H1 (cell line): ENCODE data around the gene TNRC6C. TPM values are rescaled to one million over a fixed set of nuclear protein-coding genes. Genes with fewer than 3 reads are reported as not detected.

Experiments
- CTCF ChIA-PET: fragments of 300-600 bp; sonication (Branson Sonifier 250); formaldehyde crosslinking; loops from one replicate; lab custom pipeline; 2021; ENCODE audit not compliant: partially characterized antibody; lab: Charles Lee
- POLR2A ChIA-PET: fragments of 300-600 bp; sonication (Branson Sonifier 250); formaldehyde crosslinking; loops from one replicate; lab custom pipeline; 2021; ENCODE audit warnings: inconsistent platforms; ENCODE audit not compliant: partially characterized antibody; lab: Charles Lee
- DNase-seq, 2 experiments: peaks; one replicate each; pipeline versions ENCODE4 v3.0.0 to v3.0.0-alpha.2; 2010 to 2022; ENCODE audit warnings: low spot score in 2 of 2, low read depth in 1 of 2, mixed read lengths in 1 of 2
- FAIRE-seq: peaks from 2 replicates; lab custom pipeline; 2011; peaks lifted over from hg19 to GRCh38; lab: Jason Lieb, UNC
- H2AFZ ChIP-seq: 2 replicates; pipeline ENCODE4 v1.8.1; 2012; ENCODE audit warnings: low read length, inconsistent platforms
- H2AK5ac ChIP-seq: 2 replicates; pipeline ENCODE4 v1.6.1; 2013; ENCODE audit warnings: low read depth, low read length
- H2BK120ac ChIP-seq: replicated peaks from 2 replicates; pipeline ENCODE3; 2013; ENCODE audit warnings: low read depth, low read length, inconsistent platforms
- H2BK12ac ChIP-seq: 2 replicates; pipeline ENCODE4 v1.6.1; 2013; ENCODE audit warnings: low read depth, low read length
- H2BK15ac ChIP-seq: 2 replicates; pipeline ENCODE4 v1.6.1; 2013; ENCODE audit warnings: low read length
- H2BK20ac ChIP-seq: 2 replicates; pipeline ENCODE4 v1.6.1; 2013; ENCODE audit warnings: low read length
- H2BK5ac ChIP-seq: 2 replicates; pipeline ENCODE4 v1.6.1; 2013; ENCODE audit warnings: low read depth, low read length
- H3K14ac ChIP-seq: 2 replicates; pipeline ENCODE4 v1.6.1; 2013; ENCODE audit warnings: inconsistent platforms; ENCODE audit not compliant: insufficient read length
- H3K18ac ChIP-seq: 2 replicates; pipeline ENCODE4 v1.6.1; 2013; ENCODE audit warnings: low read length; ENCODE audit errors: extremely low read depth
- H3K23ac ChIP-seq: 2 replicates; pipeline ENCODE4 v1.6.1; 2013; ENCODE audit warnings: inconsistent platforms; ENCODE audit not compliant: insufficient read length
- H3K23me2 ChIP-seq: 2 replicates; pipeline ENCODE4 v1.6.1; 2013; ENCODE audit warnings: low read depth, low read length
- H3K27ac ChIP-seq: 2 replicates; pipeline ENCODE4 v1.6.1; 2011; ENCODE audit warnings: low read depth, low read length, inconsistent platforms
- H3K27me3 ChIP-seq, 4 experiments: replicated peaks in 1 of 4; 1 replicate in 1 of 4; 2 replicates in 3 of 4; pipeline versions ENCODE4 v1.6.1 to v1.8.1; 2011 to 2013; ENCODE audit warnings: low read length in 3 of 4, mild to moderate bottlenecking in 3 of 4, inconsistent platforms in 2 of 4, mixed read lengths in 2 of 4, moderate library complexity in 1 of 4; ENCODE audit not compliant: control insufficient read depth in 3 of 4, insufficient read depth in 3 of 4; ENCODE audit errors: extremely low read depth in 1 of 4
- H3K36me3 ChIP-seq, 4 experiments: 2 replicates each; pipeline versions ENCODE4 v1.6.1 to v1.8.1; 2011 to 2013; ENCODE audit warnings: mild to moderate bottlenecking in 4 of 4, low read length in 3 of 4, moderate library complexity in 2 of 4, control low read depth in 1 of 4, inconsistent platforms in 1 of 4; ENCODE audit not compliant: insufficient read depth in 4 of 4, control insufficient read depth in 2 of 4
- H3K4ac ChIP-seq: replicated peaks from 2 replicates; pipeline ENCODE3; 2013; ENCODE audit warnings: low read length, low read depth, mixed read lengths, inconsistent platforms; ENCODE audit not compliant: insufficient read length
- H3K4me1 ChIP-seq, 4 experiments: replicated peaks in 1 of 4; 1 replicate in 1 of 4; 2 replicates in 3 of 4; pipeline versions ENCODE4 v1.6.1 to v1.8.1; 2011 to 2013; ENCODE audit warnings: low read length in 3 of 4, inconsistent platforms in 2 of 4, mixed read lengths in 1 of 4; ENCODE audit not compliant: insufficient read depth in 4 of 4, control insufficient read depth in 3 of 4
- H3K4me2 ChIP-seq, 2 experiments: 2 replicates each; pipeline versions ENCODE4 v1.6.1 to v1.8.1; 2011 to 2013; ENCODE audit warnings: low read depth in 2 of 2, low read length in 2 of 2, control low read depth in 1 of 2, inconsistent platforms in 1 of 2, mild to moderate bottlenecking in 1 of 2; ENCODE audit not compliant: insufficient read depth in 1 of 2
- H3K4me3 ChIP-seq, 4 experiments: fragments of 200-600, 300-600 bp in 1 of 4; sonication (generic), shearing (Covaris generic), sonication (Bioruptor Twin) in 1 of 4; 2 replicates each; pipeline versions ENCODE4 v1.5.1 to v1.8.1; 2011 to 2016; ENCODE audit warnings: low read length in 4 of 4, low read depth in 3 of 4, control low read depth in 2 of 4, inconsistent platforms in 2 of 4, mild to moderate bottlenecking in 2 of 4, mixed read lengths in 1 of 4, moderate library complexity in 1 of 4; ENCODE audit not compliant: insufficient read depth in 2 of 4; ENCODE audit errors: extremely low read depth in 1 of 4
- H3K56ac ChIP-seq: replicated peaks from 2 replicates; pipeline ENCODE3; 2013; ENCODE audit warnings: low read depth, mild to moderate bottlenecking, mixed read lengths, low read length, inconsistent platforms; ENCODE audit not compliant: insufficient read length
- H3K79me1 ChIP-seq: 2 replicates; pipeline ENCODE4 v1.6.1; 2013; ENCODE audit warnings: low read depth, low read length, control low read depth
- H3K79me2 ChIP-seq, 2 experiments: 2 replicates each; pipeline versions ENCODE4 v1.6.1 to v1.8.1; 2012 to 2013; ENCODE audit warnings: low read length in 2 of 2, mild to moderate bottlenecking in 2 of 2, inconsistent platforms in 1 of 2; ENCODE audit not compliant: insufficient read depth in 2 of 2, control insufficient read depth in 1 of 2
- H3K9ac ChIP-seq, 4 experiments: replicated peaks in 1 of 4; 1 replicate in 1 of 4; 2 replicates in 3 of 4; pipeline versions ENCODE4 v1.6.1 to v1.8.1; 2011 to 2013; ENCODE audit warnings: low read depth in 3 of 4, low read length in 3 of 4, control low read depth in 2 of 4, mild to moderate bottlenecking in 2 of 4, moderate library complexity in 2 of 4, inconsistent platforms in 1 of 4; ENCODE audit errors: extremely low read depth in 1 of 4
- H3K9me3 ChIP-seq, 2 experiments: 2 replicates each; pipeline versions ENCODE4 v1.6.1 to v1.8.1; 2012 to 2013; ENCODE audit warnings: mild to moderate bottlenecking in 2 of 2, moderate library complexity in 2 of 2, control low read depth in 1 of 2, inconsistent platforms in 1 of 2, low read depth in 1 of 2, low read length in 1 of 2, mixed read lengths in 1 of 2; ENCODE audit not compliant: insufficient read depth in 2 of 2
- H4K20me1 ChIP-seq, 2 experiments: replicated peaks in 1 of 2; 2 replicates each; pipeline versions ENCODE3 to v1.8.1; 2011 to 2013; ENCODE audit warnings: inconsistent platforms in 2 of 2, low read length in 2 of 2, mild to moderate bottlenecking in 1 of 2; ENCODE audit not compliant: insufficient read depth in 2 of 2, control insufficient read depth in 1 of 2
- H4K5ac ChIP-seq: 2 replicates; pipeline ENCODE4 v1.6.1; 2013; ENCODE audit warnings: low read length, low read depth, mixed read lengths, inconsistent platforms; ENCODE audit not compliant: insufficient read length
- H4K8ac ChIP-seq: 2 replicates; pipeline ENCODE4 v1.8.0; 2013; ENCODE audit warnings: mild to moderate bottlenecking, moderate library complexity, low read length, inconsistent platforms; ENCODE audit not compliant: insufficient read depth; ENCODE audit errors: extremely low read depth
- H4K91ac ChIP-seq: replicated peaks from 2 replicates; pipeline ENCODE3; 2013; ENCODE audit warnings: low read length, mixed read lengths, inconsistent platforms; ENCODE audit not compliant: insufficient read length
- SIX5 ChIP-seq: IDR thresholded peaks from 2 replicates; pipeline ENCODE4 v1.6.1; 2011; ENCODE audit warnings: mild to moderate bottlenecking, low read depth, low read length
- WGBS, 2 experiments: shearing (Covaris generic) in 1 of 2; methylation state at CpG; one replicate each; pipeline versions ENCODE4 v1.1.6 to v1.1.7; 2013 to 2015; ENCODE audit warnings: low lambda C conversion rate in 2 of 2, mixed read lengths in 2 of 2, inconsistent platforms in 1 of 2, low coverage in 1 of 2, missing lambda C conversion rate in 1 of 2; ENCODE audit not compliant: insufficient replicate concordance in 2 of 2, insufficient coverage in 1 of 2, insufficient read length in 1 of 2; ENCODE audit errors: extremely low coverage in 1 of 2, missing lambda C conversion rate in 1 of 2; 5-methylcytosine and 5-hydroxymethylcytosine counted together
- polyA plus RNA-seq, 7 experiments: library from polyadenylated mRNA; depleted of rRNA in 3 of 7; stranded (reverse) in 5 of 7; unstranded in 2 of 7; fragments of >200 nt in 5 of 7; fragments of 200-250 nt in 2 of 7; gene quantifications; 1 replicate in 5 of 7; 2 replicates in 1 of 7; 4 replicates in 1 of 7; pipeline versions ENCODE4 v1.2.1 to v1.2.3, GENCODE V29; 2011 to 2013; ENCODE audit warnings: missing spikeins in 2 of 7, mixed read lengths in 2 of 7
- total RNA-seq: library from RNA; stranded (reverse); fragmentation: NEBNext Ultra II Directional; extraction: Animal tissue kit (Norgen Biotek cat#: 25700); gene quantifications from 2 replicates; pipeline ENCODE4 v1.2.1, GENCODE V29; 2021
- TF ChIP-seq, protein P1 (sequence below), 3 experiments: IDR thresholded peaks; 1 replicate in 2 of 3; 2 replicates in 1 of 3; pipeline versions ENCODE4 v1.5.1 to v1.6.1; 2011; ENCODE audit warnings: low read length in 3 of 3, mild to moderate bottlenecking in 3 of 3, inconsistent platforms in 2 of 3, low read depth in 1 of 3, moderate library complexity in 1 of 3; ENCODE audit not compliant: insufficient read depth in 1 of 3; ENCODE audit errors: control extremely low read depth in 1 of 3

Gene TNRC6C
- total and polyA plus RNA-seq, 2 of the 8 experiments (the other 6 are each of a cell fraction or from before 2014, with no cell fraction given): 2.8 to 28.9 TPM

DNA sequence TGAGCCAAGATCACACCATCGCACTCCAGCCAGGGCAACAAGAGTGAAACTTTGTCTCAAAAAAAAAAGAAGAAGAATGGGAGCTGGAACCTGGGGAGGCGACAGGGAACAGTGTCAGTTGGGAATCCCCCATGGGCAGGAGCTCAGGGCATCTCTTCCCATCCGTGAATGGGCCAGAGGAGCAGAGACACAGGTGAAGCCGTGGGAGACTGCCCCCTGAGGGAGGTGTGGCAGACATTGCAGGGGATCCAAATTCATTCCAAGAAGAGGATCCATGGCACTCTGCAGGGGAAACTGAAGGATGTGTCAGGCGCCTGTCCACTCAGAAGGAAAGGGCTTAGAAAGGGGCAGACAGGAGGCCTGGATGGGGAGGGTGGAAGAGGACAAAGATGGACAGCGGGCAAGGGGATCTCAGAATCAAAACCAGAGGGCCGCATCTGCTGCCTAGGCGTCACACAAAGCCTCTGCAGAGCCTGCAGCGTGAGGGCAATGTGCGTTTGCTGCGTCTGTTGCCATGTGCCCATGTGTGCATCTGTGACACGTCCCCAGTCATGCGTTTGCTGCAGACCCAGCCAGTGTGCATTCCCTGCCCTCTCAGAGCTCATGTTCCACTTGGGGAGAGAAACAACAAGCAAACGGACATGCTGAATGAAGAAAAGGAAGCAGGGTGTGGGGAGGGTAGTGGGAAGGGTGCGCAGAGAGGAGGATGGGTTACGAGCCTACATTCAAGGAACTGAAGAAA lies 30.6 kb upstream of the TNRC6C start:
- WGBS, 2 experiments: 86% methylated on average over 16 of the region's 16 CpGs; no CpG with 5 or more reads in 1 of the 2 experiments
- DNase-seq (no peak), FAIRE-seq (no peak)
- ChIA-PET POLR2A (interaction anchor here (0.6 to 3.8 kb wide), 7 partner anchors 13 to 46 kb away, joined by 3 to 30 read pairs (median 3); partner anchors contain the start of gene TNRC6C), CTCF (interaction anchor here (1.0 to 2.2 kb wide), 4 partner anchors 35 to 44 kb away, joined by 3 to 5 read pairs (median 5); no protein-coding TSS in a partner anchor)
- no peaks in the 10 kb centered on the region for H4K20me1 ChIP-seq
- no peak overlapping the region for H3K14ac ChIP-seq
- H3K56ac ChIP-seq: no peak overlapping the region
- peak overlapping the region; percentile 98; the same call in 1 of the 2 replicates for H2BK12ac ChIP-seq
- H2BK120ac ChIP-seq: peak overlapping the region; percentile 12
- H3K79me1 ChIP-seq: no peaks in the 10 kb centered on the region; the same call in 1 of the 2 replicates
- no peaks in the 10 kb centered on the region for H3K36me3 ChIP-seq
- H4K8ac ChIP-seq: no peak overlapping the region; the same call in 1 of the 2 replicates
- H3K9me3 ChIP-seq: no peaks in the 10 kb centered on the region
- peak overlapping the region; percentile 72; the same call in 1 of the 2 replicates for H3K18ac ChIP-seq
- H2BK15ac ChIP-seq: peak overlapping the region; percentile 84
- no peak overlapping the region for H3K27ac ChIP-seq
- no peak overlapping the region for H4K5ac ChIP-seq
- H3K4me1 ChIP-seq: peaks cover 12 to 47% (median 36%) of the 10 kb centered on the region in 4 experiments
- no peak overlapping the region for H3K4me3 ChIP-seq
- H3K23ac ChIP-seq: no peak overlapping the region
- peak overlapping the region; percentile 88; the same call in 1 of the 2 replicates for H2BK5ac ChIP-seq
- peak overlapping the region; percentile 89 for H3K4ac ChIP-seq
- no peaks in the 10 kb centered on the region; the same call in 1 of the 2 replicates for H3K23me2 ChIP-seq
- TF ChIP-seq SIX5: no peak
- TF ChIP-seq, protein P1, sequence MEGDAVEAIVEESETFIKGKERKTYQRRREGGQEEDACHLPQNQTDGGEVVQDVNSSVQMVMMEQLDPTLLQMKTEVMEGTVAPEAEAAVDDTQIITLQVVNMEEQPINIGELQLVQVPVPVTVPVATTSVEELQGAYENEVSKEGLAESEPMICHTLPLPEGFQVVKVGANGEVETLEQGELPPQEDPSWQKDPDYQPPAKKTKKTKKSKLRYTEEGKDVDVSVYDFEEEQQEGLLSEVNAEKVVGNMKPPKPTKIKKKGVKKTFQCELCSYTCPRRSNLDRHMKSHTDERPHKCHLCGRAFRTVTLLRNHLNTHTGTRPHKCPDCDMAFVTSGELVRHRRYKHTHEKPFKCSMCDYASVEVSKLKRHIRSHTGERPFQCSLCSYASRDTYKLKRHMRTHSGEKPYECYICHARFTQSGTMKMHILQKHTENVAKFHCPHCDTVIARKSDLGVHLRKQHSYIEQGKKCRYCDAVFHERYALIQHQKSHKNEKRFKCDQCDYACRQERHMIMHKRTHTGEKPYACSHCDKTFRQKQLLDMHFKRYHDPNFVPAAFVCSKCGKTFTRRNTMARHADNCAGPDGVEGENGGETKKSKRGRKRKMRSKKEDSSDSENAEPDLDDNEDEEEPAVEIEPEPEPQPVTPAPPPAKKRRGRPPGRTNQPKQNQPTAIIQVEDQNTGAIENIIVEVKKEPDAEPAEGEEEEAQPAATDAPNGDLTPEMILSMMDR (IDR thresholded peaks at IDR 0.05; ENCODE audit: control extremely low read depth in 1 of 3, insufficient read depth in 1 of 3, low read depth in 1 of 3, low read length in 3 of 3): peak in 1 of 3 experiments; percentile 3; a peak in 1 of 4 replicates
- H2AFZ ChIP-seq: no peak overlapping the region
- H2AK5ac ChIP-seq: peak overlapping the region; percentile 70; the same call in 1 of the 2 replicates
- no peak overlapping the region for H3K4me2 ChIP-seq
- peak overlapping the region; percentile 61 for H4K91ac ChIP-seq
- H2BK20ac ChIP-seq: peak overlapping the region; percentile 88; the same call in 1 of the 2 replicates
- no peak overlapping the region for H3K9ac ChIP-seq
- no peaks in the 10 kb centered on the region for H3K79me2 ChIP-seq
- H3K27me3 ChIP-seq: no peaks in the 10 kb centered on the region; a peak in 1 of 7 replicates
